Vagina (tissue), 2 donors: ENCODE measurements around the gene ARMC8.

Experiments
- CTCF ChIP-seq, 3 experiments: fragments of 450-650 bp in 2 of 3; fragments of 200-600 bp in 1 of 3; sonication (generic) in 1 of 3; IDR thresholded peaks; one replicate each; pipeline ENCODE4 v1.5.1; 2017 to 2019; ENCODE audit warnings: antibody characterized with exemption in 3 of 3, mild to moderate bottlenecking in 2 of 3, moderate library complexity in 2 of 3
- POLR2A ChIP-seq, 2 donors: fragments of 450-650 bp; IDR thresholded peaks; one replicate each; pipeline ENCODE4 v1.6.1; 2017; ENCODE audit warnings: antibody characterized with exemption in 2 of 2, mild to moderate bottlenecking in 2 of 2, moderate library complexity in 2 of 2
- POLR2AphosphoS5 ChIP-seq, 2 donors: sonication (generic); formaldehyde crosslinking; IDR thresholded peaks; one replicate each; pipeline ENCODE4 v1.9.0; 2017; ENCODE audit warnings: antibody characterized with exemption in 2 of 2, mild to moderate bottlenecking in 2 of 2, low read depth in 1 of 2; ENCODE audit not compliant: insufficient read depth in 1 of 2

- TF ChIP-seq CTCF (IDR thresholded peaks at IDR 0.05) = no peak
- no peak for TF ChIP-seq POLR2A (IDR thresholded peaks at IDR 0.05)
- no peak for TF ChIP-seq POLR2AphosphoS5 (IDR thresholded peaks at IDR 0.05; ENCODE audit: insufficient read depth in 1 of 2, low read depth in 1 of 2)
These were observed 35.8 kb downstream of the ARMC8 start for GRCh38 chr3:138222942-138223287.
